ENCODE data around the gene CEBPZOS.

The CEBPZOS gene

DNA sequence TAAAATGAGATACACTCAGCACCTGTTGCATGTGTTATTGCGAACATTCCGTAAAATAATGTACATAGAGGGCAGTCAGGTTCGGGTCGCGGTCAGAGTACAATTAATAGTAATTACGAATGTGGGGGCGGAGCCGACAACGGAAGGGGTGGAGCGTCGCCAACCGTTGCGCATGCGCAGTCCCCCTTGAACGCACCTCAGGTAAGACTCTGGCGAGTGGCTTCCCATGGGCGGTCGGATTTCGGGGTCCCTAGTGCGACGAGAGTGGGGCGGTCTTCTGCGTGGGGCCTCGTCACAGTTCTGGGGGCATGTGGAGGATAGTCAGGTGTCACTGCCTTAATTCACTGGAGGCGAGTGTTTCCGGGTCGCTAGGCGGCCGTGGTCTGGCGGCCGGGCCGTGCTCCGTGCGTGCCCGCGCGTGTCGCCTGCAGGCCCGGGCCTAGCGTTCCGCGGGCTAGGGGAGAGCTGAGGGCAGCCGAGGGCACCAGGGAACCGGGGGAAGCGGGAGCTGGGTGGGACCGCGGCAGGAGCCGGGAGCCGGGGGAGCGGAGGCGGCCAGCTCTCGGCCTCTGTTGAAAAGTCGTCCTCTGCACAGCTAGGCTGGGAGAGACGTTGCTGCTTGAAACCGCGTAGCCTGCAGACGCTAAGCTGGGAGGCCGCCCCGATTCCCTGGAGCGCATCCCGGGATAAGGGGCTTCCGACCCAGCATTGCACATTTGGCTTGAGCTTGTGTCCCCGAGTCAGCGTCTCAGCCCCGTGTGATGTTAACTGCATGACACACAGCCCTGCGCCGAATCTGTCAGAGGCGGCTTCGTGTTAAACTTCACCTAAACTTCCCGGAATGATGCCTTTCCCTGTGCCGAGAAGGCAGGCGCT is at the start of gene CEBPZOS:
Gene CEBPZOS, plus strand, starts transcription at position 177 of the 876 bp plus-strand sequence. CDS start 3,209 bp downstream, outside the sequence.
- DNase-seq (ENCODE audit: low spot score) = peak; percentile 67

DNA sequence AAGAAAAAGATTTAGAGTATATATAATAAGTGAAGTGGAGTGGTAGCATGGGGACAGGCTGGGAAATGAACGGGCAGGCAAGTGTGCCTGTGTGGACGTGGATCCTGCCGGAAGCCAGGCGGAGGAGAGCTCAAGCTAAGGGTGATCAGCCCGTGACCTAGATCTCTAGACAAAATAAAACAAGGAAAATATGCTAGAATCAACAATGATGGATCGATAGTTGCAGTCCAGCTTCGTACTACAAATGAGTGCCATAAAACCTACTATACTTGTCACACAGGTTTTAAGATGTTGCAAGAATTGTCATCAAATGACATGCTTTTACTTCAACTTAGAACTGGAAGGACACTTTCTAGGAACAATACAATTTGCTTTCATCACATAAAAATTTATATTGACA is 48.0 kb upstream of the CEBPZOS start:
- no peak for DNase-seq (ENCODE audit: low spot score)

GRCh38 chr2:37149626-37150322 is 46.5 kb upstream of the CEBPZOS start:
- no peak for DNase-seq (ENCODE audit: low spot score)

- no peak for DNase-seq (ENCODE audit: low spot score)
These were observed 43.1 kb upstream of the CEBPZOS start for GRCh38 chr2:37153224-37153623.

DNA sequence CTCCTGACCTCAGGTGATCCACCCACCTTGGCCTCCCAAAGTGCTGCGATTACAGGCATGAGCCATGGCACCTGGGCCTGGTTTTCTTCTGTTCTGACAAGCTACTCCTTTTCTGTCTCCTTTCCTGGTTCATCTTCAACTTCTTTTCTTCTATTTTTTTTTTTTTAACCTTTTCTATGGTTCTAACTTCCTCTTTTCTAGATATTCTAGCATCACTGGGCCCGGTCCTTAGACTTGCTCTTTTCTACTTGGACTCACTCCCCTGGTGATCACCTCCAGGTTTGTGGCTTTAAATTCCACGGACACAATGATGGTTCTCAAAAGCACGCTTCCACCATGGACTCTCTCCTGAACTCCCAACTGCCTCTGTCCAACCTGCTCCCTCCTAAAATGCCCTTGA is 41.5 kb upstream of the CEBPZOS start:
- DNase-seq (ENCODE audit: low spot score) = no peak

GRCh38 chr2:37156071-37156856 is 40.0 kb upstream of the CEBPZOS start:
- DNase-seq (ENCODE audit: low spot score) = peak; percentile 46

DNA sequence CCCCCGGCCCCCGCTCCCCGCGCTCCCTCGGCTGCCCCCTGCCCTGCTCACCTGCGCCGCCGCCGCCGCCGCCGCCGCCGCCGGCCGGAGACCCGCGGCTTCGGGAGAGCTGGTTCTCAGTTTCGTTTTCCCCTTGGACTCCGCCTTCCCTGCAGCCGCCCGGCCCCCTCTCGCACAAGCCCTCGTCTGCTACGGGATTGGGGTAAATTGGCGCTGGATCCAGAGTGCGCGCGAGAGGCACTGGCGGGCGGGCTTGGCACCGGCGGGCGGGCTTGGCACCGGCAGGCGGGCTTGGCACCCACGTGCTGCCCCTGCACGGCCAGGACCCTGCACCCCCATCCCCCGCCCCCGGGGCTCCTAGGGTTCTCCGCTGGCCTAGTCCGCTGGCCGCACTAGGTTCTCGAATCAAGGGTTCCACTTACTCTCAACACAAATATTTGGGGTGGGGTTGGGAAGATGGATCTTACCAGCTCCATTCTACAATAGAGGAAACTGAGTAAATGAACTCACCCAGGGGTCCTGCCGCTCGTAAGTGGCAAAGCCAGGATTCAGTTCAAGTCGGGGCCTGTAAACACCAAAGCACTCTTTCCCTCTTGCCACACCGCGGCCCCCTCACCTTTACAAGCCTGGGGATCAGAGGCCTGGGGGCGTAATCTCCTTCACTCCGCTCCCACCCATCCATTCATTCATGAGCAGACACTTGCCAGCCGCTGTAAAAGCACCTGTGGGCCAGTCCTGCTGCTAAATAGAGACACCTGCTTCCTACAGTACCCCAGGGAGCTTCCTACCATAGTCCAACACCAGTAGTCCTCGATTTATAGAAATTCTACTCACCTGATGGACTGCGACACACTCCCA is 39.2 kb upstream of the CEBPZOS start, which contains the start of gene EIF2AK2:
Gene EIF2AK2, minus strand, starts transcription at position 124 of the 858 bp plus-strand sequence. CDS start 9,174 bp downstream, outside the sequence.
- DNase-seq (ENCODE audit: low spot score) = peak; percentile 87

DNA sequence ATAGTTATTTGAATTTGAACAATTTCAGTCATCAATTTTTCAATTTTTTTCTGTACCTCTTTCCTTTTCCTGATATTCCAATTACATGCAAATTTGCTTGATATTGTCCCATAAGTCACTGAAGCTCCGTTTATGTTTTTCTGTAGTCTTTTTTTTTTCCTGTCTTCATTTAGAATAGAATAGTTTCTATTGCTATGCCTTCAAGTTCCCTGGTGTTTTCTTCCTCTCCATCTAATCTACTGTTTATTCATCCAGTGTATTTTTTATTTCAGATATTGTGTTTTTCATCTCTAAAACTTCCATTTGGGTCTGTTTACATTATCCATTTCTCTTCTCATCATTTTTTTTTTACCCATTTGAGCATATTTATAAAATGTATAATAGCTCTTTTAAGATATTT is 31.5 kb upstream of the CEBPZOS start:
- no peak for DNase-seq (ENCODE audit: low spot score)

DNA sequence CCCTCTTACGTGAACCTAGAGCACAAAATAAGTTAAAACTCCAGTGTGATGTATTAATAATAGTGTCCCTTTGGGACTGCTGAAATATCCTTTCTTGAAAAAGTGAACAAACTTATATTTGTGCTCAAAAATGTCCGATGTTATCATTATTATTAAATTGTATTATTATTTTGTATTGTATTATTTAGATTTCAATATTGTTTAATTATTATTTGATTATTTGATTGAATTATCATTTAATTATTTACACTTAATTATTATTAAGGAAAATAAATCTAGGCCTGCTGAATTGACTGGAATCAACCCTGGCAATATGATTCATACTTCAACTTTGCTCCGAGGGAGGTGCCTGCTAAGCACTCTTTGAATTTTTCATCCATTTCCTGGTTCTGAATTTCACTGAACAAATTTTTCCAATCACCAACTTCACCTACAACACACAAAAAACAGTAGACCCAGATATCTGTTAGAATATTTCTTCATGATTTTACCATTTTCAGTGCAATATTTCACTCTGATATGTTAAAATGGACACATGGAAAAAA is 28.6 kb upstream of the CEBPZOS start:
- DNase-seq (ENCODE audit: low spot score) = no peak

GRCh38 chr2:37168217-37168981 is 27.9 kb upstream of the CEBPZOS start:
- peak; percentile 47 for DNase-seq (ENCODE audit: low spot score)

GRCh38 chr2:37171624-37171950 is 24.7 kb upstream of the CEBPZOS start:
- DNase-seq (ENCODE audit: low spot score) = no peak

GRCh38 chr2:37173741-37174140 is 22.6 kb upstream of the CEBPZOS start:
- no peak for DNase-seq (ENCODE audit: low spot score)

DNA sequence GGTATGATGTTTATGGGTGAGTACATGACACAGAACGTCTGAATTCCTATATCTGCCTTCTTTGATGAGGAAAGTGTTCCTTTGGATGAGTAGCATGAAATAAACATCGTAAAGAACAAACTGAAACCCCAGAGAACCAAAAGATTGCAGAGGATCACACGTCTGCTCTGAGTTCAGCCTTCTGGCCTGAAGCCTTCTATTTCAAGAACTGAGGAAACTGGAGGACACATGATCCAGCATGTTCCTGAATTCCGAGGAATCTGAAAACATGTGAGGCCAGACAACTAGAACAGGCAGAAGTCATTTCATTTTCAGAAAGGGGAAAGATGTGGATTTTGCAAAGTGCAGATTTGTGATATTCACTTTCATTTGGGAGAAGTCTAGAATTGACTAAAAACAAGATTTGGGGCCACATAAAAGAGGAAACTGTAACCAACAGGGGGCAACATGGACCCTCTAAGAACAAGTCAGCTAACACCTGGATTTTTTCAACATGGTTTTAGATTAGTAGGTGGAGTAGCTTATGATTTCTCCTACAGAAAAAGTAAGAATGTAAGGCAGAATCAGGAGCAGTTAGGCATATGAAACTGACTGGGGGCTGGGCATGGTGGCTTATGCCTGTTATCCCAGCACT is 16.2 kb upstream of the CEBPZOS start:
- DNase-seq (ENCODE audit: low spot score) = no peak

DNA sequence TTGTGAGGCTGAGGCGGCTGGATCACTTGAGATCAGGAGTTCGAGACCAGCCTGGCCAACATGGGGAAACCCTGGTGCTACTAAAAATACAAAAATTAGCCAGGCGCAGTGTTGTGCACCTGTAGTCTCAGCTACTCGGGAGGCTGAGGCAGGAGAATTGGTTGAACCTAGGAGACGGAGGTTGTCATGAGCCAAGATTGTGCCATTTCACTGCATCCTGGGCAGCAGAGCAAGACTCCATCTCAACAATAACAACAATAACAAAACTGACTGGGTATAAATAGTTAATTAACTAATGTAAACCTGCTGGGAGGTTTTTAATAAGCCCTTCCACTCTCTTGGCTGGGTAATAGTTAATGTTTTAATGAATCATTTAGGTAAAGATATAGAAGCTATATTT is 15.7 kb upstream of the CEBPZOS start:
- no peak for DNase-seq (ENCODE audit: low spot score)

GRCh38 chr2:37181726-37182684 is 14.3 kb upstream of the CEBPZOS start:
- DNase-seq (ENCODE audit: low spot score) = no peak

DNA sequence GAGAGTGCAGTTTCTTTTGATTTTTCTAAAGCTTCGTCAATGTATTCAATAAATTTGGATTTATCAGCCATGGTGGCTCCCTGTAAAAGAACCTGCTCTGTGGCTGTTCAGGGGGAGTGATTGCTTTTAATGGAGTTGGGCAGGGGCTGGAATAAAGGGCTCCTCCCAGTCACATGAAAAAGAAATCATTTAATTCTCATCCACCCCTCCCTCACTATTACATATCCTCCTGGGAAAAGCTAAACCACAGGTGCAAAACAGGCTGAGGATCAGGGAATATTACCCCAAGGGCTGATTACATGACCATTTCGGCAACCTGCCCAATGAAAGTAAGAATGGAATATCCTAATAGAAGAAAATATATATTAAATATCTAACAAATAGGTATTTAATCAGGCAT is 7.7 kb upstream of the CEBPZOS start, which contains the start of gene SULT6B1:
Gene SULT6B1, minus strand, starts transcription at position 101 of the 400 bp plus-strand sequence. Its CDS starts 30 bp downstream, at position 71.
- DNase-seq (ENCODE audit: low spot score) = no peak

GRCh38 chr2:37189452-37190153 is 6.7 kb upstream of the CEBPZOS start:
- DNase-seq (ENCODE audit: low spot score) = no peak

DNA sequence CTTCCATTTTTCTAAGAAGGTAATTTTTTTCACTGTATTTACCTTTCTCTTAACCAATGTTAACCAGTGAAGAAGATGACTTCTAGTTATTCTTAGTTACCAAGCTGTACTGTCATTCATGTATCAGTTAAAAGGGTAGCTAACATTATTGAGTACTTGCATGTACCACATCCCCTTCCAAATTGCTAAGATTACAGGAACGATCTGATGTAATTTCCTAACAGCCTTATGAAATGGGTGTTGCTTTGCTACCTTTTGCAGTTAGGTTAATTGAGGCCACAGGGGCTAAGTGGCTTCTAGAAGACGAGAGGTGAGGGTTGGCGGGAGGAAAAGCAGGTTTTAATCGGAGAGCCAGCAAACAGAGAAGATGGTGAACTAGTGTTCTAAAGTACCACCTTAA is 6.0 kb upstream of the CEBPZOS start:
- DNase-seq (ENCODE audit: low spot score) = no peak

Measured in HuH-7.5 (cell line).